GM18868 (cell line): Measurements from ENCODE around the gene HSPA1A.
"Not testable (repeated sequence)": the region's sequence is repeated elsewhere in the genome, so short reads cannot be mapped to it uniquely, and the experiment has no call there.

ENCODE experiments used
- ATAC-seq: cut with Tn5 transposase; IDR thresholded peaks from one replicate; pipeline ENCODE4 v1.9.1; 2021; ENCODE audit warnings: mild to moderate bottlenecking, moderate library complexity; ENCODE audit not compliant: unreplicated experiment

HSPA1A gene

GRCh38 chr6:31781244-31782125, 33.9 kb upstream of the HSPA1A start:
- no peak for ATAC-seq

- no peak for ATAC-seq
These were observed 33.1 kb upstream of the HSPA1A start for GRCh38 chr6:31782126-31782855.

- ATAC-seq = no peak
These were observed 31.0 kb upstream of the HSPA1A start for GRCh38 chr6:31784098-31784925.

GRCh38 chr6:31785475-31785874, 29.9 kb upstream of the HSPA1A start:
- ATAC-seq = no peak

GRCh38 chr6:31791324-31792089, 23.8 kb upstream of the HSPA1A start:
- ATAC-seq = no peak

- no peak for ATAC-seq
These were observed 23.3 kb upstream of the HSPA1A start for GRCh38 chr6:31792090-31792374.

GRCh38 chr6:31792761-31793171, 22.6 kb upstream of the HSPA1A start:
- no peak for ATAC-seq

GRCh38 chr6:31793927-31794245, 21.5 kb upstream of the HSPA1A start:
- ATAC-seq = not testable (repeated sequence)

GRCh38 chr6:31794294-31794865, 21.0 kb upstream of the HSPA1A start:
- no peak for ATAC-seq

GRCh38 chr6:31794866-31795615, 20.3 kb upstream of the HSPA1A start:
- ATAC-seq = no peak

GRCh38 chr6:31795616-31796298, 19.6 kb upstream of the HSPA1A start, which contains the start of gene VARS1:
Gene VARS1, minus strand, starts transcription at chr6:31795752. Its CDS starts 535 bp downstream, at chr6:31795217.
- ATAC-seq = peak; percentile 82

GRCh38 chr6:31796993-31797385, 18.4 kb upstream of the HSPA1A start:
- no peak for ATAC-seq

GRCh38 chr6:31797588-31797987, 17.8 kb upstream of the HSPA1A start:
- no peak for ATAC-seq

GRCh38 chr6:31799781-31800180, 15.6 kb upstream of the HSPA1A start:
- ATAC-seq = no peak

- not testable (repeated sequence) for ATAC-seq
These were observed 14.1 kb upstream of the HSPA1A start for GRCh38 chr6:31801031-31801927.

GRCh38 chr6:31805939-31806469, 9.3 kb upstream of the HSPA1A start:
- ATAC-seq = peak; percentile 8

GRCh38 chr6:31806470-31807272, 8.7 kb upstream of the HSPA1A start, which contains the start of gene LSM2:
Gene LSM2, minus strand, starts transcription at chr6:31806966. Its CDS starts 209 bp downstream, at chr6:31806757.
- peak; percentile 89 for ATAC-seq
